Cardiac septum (tissue), 1 donor: ENCODE data around the gene LACTB. TPM values are rescaled to one million over a fixed set of nuclear protein-coding genes. Genes with fewer than 3 reads are reported as not detected.
A peak's percentile ranks its signal among the peaks of the same experiment; 100 is the strongest.

Experiments
- DNase-seq: peaks from one replicate; pipeline ENCODE4 v3.0.0-alpha.2; 2020; ENCODE audit warnings: low spot score
- intact Hi-C: fragments of 100-400 bp; cut with DNase I; formaldehyde crosslinking; loops from one replicate; pipeline ENCODE4 v1.14.0; 2022
- total RNA-seq: library from RNA; stranded (reverse); fragmentation: NEBNext Ultra II Directional; extraction: Animal tissue kit (Norgen Biotek cat#: 25700); gene quantifications from one replicate; pipeline ENCODE4 v1.2.1, GENCODE V29; 2021
- donor health status: DM: no; HTN: no; CAD: no.

LACTB gene
- total RNA-seq, 1 donor from 2014 or later: 22.3 TPM

GRCh38 chr15:63112871-63113270 lies 8.8 kb upstream of the LACTB start:
- no peak for DNase-seq
- intact Hi-C loops: no loop called here

GRCh38 chr15:63114465-63114864 lies 7.2 kb upstream of the LACTB start:
- intact Hi-C loops: no loop called here
- DNase-seq: no peak

- intact Hi-C loops: no loop called here
- DNase-seq: no peak
Observed at GRCh38 chr15:63118854-63119253, 2.8 kb upstream of the LACTB start.

- intact Hi-C loops: loop anchor here (5.0 kb wide), 1 partner anchor 155 kb away; the partner anchor contains the start of gene APH1B
- peak; percentile 94 for DNase-seq
Observed at GRCh38 chr15:63122002-63122875, 578 bp downstream of the LACTB start.

- DNase-seq: no peak
- intact Hi-C loops: loop anchor here (5.0 kb wide), 1 partner anchor 153 kb away; the partner anchor contains the start of gene APH1B
Observed at GRCh38 chr15:63124506-63124905, 2.8 kb downstream of the LACTB start.

GRCh38 chr15:63126726-63127125 lies 5.1 kb downstream of the LACTB start:
- intact Hi-C loops: no loop called here

GRCh38 chr15:63133786-63134185 lies 12.1 kb downstream of the LACTB start:
- intact Hi-C loops: no loop called here
- DNase-seq: no peak

More at GRCh38 chr15:63126726-63127125, 5.1 kb downstream of the LACTB start:
- DNase-seq: no peak

GRCh38 chr15:63134245-63134985 lies 12.8 kb downstream of the LACTB start:
- intact Hi-C loops: no loop called here
- DNase-seq: no peak

- intact Hi-C loops: no loop called here
- no peak for DNase-seq
Observed at GRCh38 chr15:63135281-63135680, 13.6 kb downstream of the LACTB start.

- intact Hi-C loops: no loop called here
- no peak for DNase-seq
Observed at GRCh38 chr15:63135804-63136203, 14.1 kb downstream of the LACTB start.

GRCh38 chr15:63136742-63137141 lies 15.1 kb downstream of the LACTB start:
- intact Hi-C loops: no loop called here
- DNase-seq: no peak

GRCh38 chr15:63140936-63141335 lies 19.3 kb downstream of the LACTB start:
- DNase-seq: no peak

GRCh38 chr15:63145426-63145825 lies 23.8 kb downstream of the LACTB start:
- no peak for DNase-seq
- intact Hi-C loops: no loop called here

More at GRCh38 chr15:63140936-63141335, 19.3 kb downstream of the LACTB start:
- intact Hi-C loops: no loop called here

- DNase-seq: no peak
- intact Hi-C loops: no loop called here
Observed at GRCh38 chr15:63146684-63147083, 25.0 kb downstream of the LACTB start.

- intact Hi-C loops: loop anchor here (10.0 kb wide), 1 partner anchor 97 kb away; no protein-coding TSS in a partner anchor
- no peak for DNase-seq
Observed at GRCh38 chr15:63151665-63152064, 30.0 kb downstream of the LACTB start.

GRCh38 chr15:63155486-63155885 lies 33.8 kb downstream of the LACTB start:
- intact Hi-C loops: loop anchor here (5.0 to 10.0 kb wide), 2 partner anchors 101 to 122 kb away; partner anchors contain the start of gene APH1B
- DNase-seq: no peak

GRCh38 chr15:63156086-63156710 lies 34.5 kb downstream of the LACTB start:
- intact Hi-C loops: loop anchor here (5.0 to 10.0 kb wide), 2 partner anchors 101 to 121 kb away; partner anchors contain the start of gene APH1B

GRCh38 chr15:63156755-63157117 lies 35.1 kb downstream of the LACTB start:
- intact Hi-C loops: loop anchor here (5.0 to 10.0 kb wide), 2 partner anchors 102 to 121 kb away; partner anchors contain the start of gene APH1B
- DNase-seq: peak; percentile 79

More at GRCh38 chr15:63156086-63156710, 34.5 kb downstream of the LACTB start:
- no peak for DNase-seq

- DNase-seq: peak; percentile 97
- intact Hi-C loops: loop anchor here (5.0 to 10.0 kb wide), 2 partner anchors 102 to 120 kb away; partner anchors contain the start of gene APH1B
Observed at GRCh38 chr15:63157118-63157843, 35.6 kb downstream of the LACTB start, which contains the start of gene RPS27L. RPS27L (minus strand) TSS chr15:63157477; CDS start chr15:63157405, 72 bp downstream.
